Left renal pelvis (tissue), 4 donors: ENCODE data around the gene SERINC2. TPM values are rescaled to one million over a fixed set of nuclear protein-coding genes. Genes with fewer than 3 reads are reported as not detected.
"Not testable (repeated sequence)": the region's sequence is repeated elsewhere in the genome, so short reads cannot be mapped to it uniquely, and the experiment has no call there.

Experiments used
- DNase-seq, 4 donors: peaks; one replicate each; pipeline ENCODE4 v3.0.0-alpha.2; 2013; ENCODE audit warnings: low read depth in 4 of 4, low spot score in 3 of 4
- polyA plus RNA-seq, 4 donors: library from polyadenylated mRNA; unstranded; fragments of 120-200 nt; gene quantifications; one replicate each; pipeline ENCODE4 v1.2.1, GENCODE V29; 2013; ENCODE audit not compliant: insufficient read length in 4 of 4

Gene SERINC2
- polyA plus RNA-seq, 4 donors: 8.8 to 51.2 (median 41.6) TPM

GRCh38 chr1:31453384-31454079, 40.5 kb downstream of the SERINC2 start:
- no peak for DNase-seq

GRCh38 chr1:31458287-31458896, 45.4 kb downstream of the SERINC2 start:
- DNase-seq: no peak

- no peak for DNase-seq
Observed at GRCh38 chr1:31460027-31460426, 47.0 kb downstream of the SERINC2 start.

- no peak for DNase-seq
Observed at GRCh38 chr1:31467005-31467674, 54.1 kb downstream of the SERINC2 start.

GRCh38 chr1:31470794-31471315, 57.8 kb downstream of the SERINC2 start:
- no peak for DNase-seq

- not testable (repeated sequence) for DNase-seq
Observed at GRCh38 chr1:31471452-31472313, 58.7 kb downstream of the SERINC2 start.

GRCh38 chr1:31472314-31472651, 59.3 kb downstream of the SERINC2 start:
- not testable (repeated sequence) for DNase-seq

GRCh38 chr1:31472673-31473072, 59.7 kb downstream of the SERINC2 start:
- not testable (repeated sequence) for DNase-seq

- not testable (repeated sequence) for DNase-seq
Observed at GRCh38 chr1:31473508-31473907, 60.5 kb downstream of the SERINC2 start.

GRCh38 chr1:31474567-31474966, 61.6 kb downstream of the SERINC2 start:
- DNase-seq: not testable (repeated sequence)

GRCh38 chr1:31476891-31477846, 64.2 kb downstream of the SERINC2 start:
- no peak for DNase-seq

GRCh38 chr1:31478167-31478566, 65.2 kb downstream of the SERINC2 start:
- no peak for DNase-seq

GRCh38 chr1:31479811-31480210, 66.8 kb downstream of the SERINC2 start:
- no peak for DNase-seq

GRCh38 chr1:31480426-31480825, 67.4 kb downstream of the SERINC2 start:
- DNase-seq: not testable (repeated sequence)

- no peak for DNase-seq
Observed at GRCh38 chr1:31482482-31483011, 69.5 kb downstream of the SERINC2 start.

GRCh38 chr1:31483012-31483946, 70.3 kb downstream of the SERINC2 start:
- no peak for DNase-seq
